ENCODE data around the gene TTC7B.
A peak's percentile ranks its signal among the peaks of the same experiment; 100 is the strongest.
"Not testable (repeated sequence)": the region's sequence is repeated elsewhere in the genome, so short reads cannot be mapped to it uniquely, and the experiment has no call there.

Gene TTC7B

GRCh38 chr14:90829677-90830076 lies 13.4 kb upstream of the TTC7B start:
- DNase-seq: no peak

GRCh38 chr14:90828642-90829487 lies 12.6 kb upstream of the TTC7B start:
- DNase-seq: no peak

DNA sequence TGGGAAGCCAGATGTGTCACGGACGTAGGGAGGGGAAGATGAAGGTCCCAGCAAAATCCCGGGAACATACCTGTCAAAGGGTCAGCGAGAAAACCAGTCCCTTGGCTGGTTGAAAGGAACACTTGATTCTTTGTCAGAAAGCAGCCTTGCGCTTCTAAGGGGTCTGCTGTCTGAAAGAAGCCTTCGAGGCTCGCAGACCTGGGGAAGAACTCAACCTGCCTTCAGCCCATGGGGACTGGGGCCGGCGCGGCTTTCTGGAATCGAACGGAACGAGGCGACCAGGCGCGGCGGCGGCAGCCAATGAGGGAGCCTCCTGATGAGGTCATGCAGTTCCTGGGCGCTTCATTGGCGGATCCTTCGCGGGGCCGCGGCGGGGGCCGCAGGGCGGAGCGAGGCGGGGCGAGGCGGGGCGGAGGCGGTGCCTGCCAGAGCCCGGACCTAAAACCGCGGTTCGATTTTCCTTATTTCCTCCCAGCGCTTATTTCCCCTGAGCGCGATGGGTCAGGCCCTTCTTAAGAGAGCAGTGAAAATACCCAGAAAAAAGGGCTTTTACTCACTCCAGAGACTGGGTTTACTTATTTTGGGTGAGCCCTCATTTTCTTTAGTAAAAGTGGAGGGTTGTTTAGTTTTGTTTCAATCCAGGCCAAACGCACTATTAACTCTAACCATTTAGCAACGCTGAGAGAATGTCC lies 11.8 kb upstream of the TTC7B start:
- peak; percentile 92 to 95 for DNase-seq

GRCh38 chr14:90823542-90823941 lies 7.3 kb upstream of the TTC7B start:
- DNase-seq: not testable (repeated sequence)

DNA sequence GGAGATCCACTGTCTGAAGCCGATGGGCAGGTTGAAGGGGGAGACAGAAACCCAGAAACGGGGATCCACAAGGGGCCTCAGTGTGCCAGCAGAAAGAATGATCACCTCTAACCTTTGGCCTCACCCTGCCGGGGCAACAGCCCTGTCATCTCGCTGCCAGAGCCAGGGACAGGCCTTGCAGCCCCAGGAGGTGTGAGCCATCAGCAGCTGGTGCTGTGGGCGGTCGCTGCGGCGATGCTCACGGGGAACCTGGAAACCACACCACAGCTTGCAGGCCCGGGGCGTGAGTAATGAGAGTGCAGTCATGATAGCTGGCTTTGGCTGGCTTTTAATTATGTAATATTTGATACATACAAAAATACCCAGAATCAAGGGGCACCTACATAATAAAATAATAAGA lies 4.7 kb upstream of the TTC7B start:
- DNase-seq: peak; percentile 24 to 71

DNA sequence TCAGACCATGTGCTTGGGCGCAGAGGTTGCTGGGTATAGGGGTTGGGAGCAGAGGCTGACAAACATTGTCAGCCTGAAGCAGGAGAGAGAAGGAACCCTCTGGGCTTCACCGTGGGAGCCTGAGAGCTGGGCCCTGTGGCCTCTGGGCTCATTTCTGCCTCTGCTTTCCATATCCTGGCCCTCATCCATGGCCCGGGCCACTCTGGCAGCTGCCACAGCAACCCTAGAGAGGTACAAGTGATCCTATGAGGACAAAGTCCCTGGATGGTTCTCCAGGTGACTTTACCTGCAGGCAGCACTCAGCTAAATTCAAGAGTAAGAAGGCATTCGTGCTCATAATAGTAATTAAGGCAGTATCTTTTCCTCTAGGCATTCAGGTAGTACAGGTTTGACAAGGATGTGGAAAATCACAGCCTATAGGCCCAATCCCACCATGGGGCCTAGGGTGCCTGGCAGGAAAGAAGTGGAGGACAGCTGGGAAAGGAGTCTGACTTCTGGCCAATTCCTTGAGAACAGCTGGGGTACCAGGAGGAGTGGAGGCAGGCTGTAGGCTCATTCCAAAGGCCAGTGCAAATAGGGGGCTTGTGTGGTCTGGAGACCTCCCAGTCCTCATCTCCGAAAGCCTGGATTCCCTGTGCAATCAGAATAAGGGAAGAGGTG lies 3.6 kb upstream of the TTC7B start:
- peak in 1 of 2 experiments; percentile 48 for DNase-seq

GRCh38 chr14:90818715-90819114 lies 2.5 kb upstream of the TTC7B start:
- DNase-seq: no peak

DNA sequence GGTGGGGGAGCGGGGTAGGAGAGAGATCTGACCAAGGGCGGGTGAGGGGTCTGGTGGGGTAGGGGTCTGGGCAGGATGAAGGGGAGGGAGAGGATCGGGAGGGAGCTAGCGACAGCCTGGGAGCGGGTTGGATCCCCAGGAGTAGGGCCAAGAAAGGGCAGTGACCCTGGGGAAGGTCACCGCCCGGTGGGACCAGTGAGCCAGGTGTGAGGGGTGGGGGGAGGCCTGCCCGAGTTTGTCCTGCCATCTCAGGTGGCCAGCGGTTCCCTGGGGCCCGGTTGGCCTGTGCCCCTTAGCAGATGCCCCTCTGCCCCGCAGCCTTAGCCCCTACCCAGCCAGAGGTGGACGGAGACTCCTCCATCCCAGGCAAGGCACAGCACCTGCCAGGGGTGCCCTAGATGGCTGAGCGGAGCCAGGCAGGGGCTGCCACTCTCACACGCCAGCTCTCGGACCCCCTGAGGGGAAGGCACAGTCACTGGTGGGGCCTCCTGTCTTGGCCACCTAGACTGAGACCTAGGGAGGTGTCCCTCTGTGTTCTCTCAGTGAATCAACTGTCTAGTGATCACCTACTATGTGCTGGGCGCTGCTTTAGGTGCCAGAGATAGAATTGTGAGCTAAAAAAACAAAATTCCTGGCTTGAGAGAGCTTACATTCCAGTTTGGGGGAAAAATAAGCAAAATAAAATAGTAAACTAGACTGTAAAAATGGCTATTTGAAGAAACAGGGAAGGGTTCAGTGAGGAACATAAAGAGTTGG lies 629 bp upstream of the TTC7B start:
- no peak for DNase-seq

GRCh38 chr14:90815572-90815821 lies 733 bp downstream of the TTC7B start:
- peak in 1 of 2 experiments; percentile 37 for DNase-seq

GRCh38 chr14:90814806-90815571 lies 1.2 kb downstream of the TTC7B start:
- DNase-seq: peak in 1 of 2 experiments; percentile 25

DNA sequence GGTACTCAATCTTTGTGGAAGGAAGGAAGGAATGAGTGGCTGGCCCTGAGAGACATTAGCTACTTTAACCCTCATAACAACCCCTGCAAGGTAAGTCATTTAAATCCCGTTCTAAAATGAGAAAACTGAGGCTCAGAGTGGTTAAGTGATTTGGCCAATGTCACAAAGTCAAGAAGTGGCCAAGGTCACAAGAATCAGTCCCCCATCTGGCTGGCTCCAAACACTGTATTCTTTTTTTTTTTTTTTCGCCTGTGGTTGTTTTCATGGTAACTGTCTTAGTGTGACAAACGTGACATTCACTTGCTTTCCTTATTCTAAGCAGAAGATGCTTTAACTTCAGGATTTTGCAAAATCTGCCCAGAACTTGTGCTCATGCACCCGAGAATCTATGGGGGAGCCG lies 2.8 kb downstream of the TTC7B start:
- DNase-seq: no peak

GRCh38 chr14:90812109-90812508 lies 4.1 kb downstream of the TTC7B start:
- no peak for DNase-seq

DNA sequence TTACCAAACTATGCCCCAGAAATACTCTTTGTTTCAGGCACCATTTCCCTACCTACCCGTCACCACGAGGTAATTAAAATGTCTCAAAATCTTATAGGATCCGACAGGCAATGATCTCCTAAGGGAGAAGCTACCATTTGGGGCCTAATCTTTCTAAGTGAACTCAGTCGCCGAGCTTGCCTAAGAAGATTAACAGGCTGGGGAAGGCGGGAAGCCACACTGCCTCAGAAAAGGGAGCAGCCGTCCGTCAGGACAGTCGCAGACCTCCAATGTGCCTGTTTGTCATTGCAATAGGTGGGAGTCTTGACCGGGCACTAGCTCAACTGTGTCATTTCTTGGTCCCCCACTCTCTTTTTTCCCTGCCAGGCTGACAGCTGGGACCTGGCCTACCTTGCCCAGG lies 4.6 kb downstream of the TTC7B start:
- DNase-seq: peak; percentile 92 to 94

- peak; percentile 96 to 99 for DNase-seq
Observed at GRCh38 chr14:90810806-90811205, 5.4 kb downstream of the TTC7B start.

- DNase-seq: no peak
Observed at GRCh38 chr14:90809530-90810312, 6.5 kb downstream of the TTC7B start.

- no peak for DNase-seq
Observed at GRCh38 chr14:90808759-90809529, 7.3 kb downstream of the TTC7B start.

GRCh38 chr14:90807060-90807459 lies 9.2 kb downstream of the TTC7B start:
- no peak for DNase-seq

DNA sequence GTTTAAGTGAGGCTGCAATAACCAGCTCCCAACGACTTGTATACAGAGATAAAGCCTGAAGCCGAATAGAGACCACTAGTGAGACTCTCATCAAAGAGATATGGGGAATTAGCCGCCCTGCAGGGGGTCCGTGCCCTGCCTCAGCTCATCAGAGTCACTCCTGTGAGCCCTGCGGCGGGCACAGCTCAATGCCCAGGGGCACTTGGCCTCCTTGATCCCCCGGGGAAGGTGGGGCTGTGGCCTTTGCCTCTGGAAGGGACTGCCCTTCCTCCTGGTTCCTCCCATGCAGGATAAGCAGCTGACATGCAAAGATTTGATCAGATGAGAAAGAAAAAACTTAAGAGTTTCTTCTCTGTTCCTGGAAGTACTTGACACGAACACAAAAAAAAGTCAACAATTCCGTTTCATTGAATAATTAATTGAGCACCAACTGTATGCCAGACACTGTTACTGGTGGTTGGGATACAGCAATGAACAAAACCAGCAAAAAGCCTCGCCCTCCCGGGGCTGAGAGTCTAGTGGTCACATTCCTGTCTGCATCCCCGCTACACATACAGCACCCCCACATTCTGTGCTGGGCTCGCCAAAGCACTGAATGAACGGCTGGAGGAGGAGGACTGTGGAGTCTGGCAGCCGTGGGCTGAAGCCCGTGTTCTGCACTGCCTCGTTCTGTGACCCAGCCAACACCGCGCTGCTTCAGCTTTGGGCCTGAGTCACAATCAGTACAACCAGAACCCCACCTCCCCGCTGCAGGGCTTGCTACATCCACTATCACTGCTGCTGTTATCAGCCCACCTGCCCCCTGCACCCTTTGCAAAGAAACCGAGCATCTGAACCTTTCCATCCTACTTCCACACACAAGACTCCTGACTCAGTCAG lies 10.3 kb downstream of the TTC7B start:
- DNase-seq: no peak

DNA sequence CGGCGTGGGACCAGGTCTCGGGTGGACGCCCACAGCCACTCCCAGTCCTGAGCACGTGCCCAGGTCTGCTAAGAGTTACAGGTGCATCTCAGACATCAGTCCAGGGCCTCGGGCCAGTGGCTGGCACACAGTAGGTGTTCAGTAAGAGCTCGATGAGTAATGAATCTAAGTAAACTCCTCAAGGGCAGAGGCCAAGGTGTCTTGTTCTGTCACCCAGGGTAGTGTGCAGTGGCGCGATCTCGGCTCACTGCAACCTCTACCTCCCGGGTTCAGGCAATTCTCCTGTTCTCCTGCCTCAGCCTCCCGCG lies 11.2 kb downstream of the TTC7B start:
- DNase-seq: no peak
